Stimulated activated CD4-positive, alpha-beta T cell treated with anti-CD3 and anti-CD28 coated beads, Interleukin-1b, Interleukin-23, amount 100 ng/mL, for 1 hour (primary cell): ENCODE results near the gene TAS2R10.

Experiments used
- DNase-seq, 2 donors: peaks; one replicate each; pipeline ENCODE4 v3.0.0-alpha.2; 2020; ENCODE audit warnings: low read depth in 2 of 2

TAS2R10 gene

GRCh38 chr12:10779103-10779502 lies 47.1 kb downstream of the TAS2R10 start:
- DNase-seq, result no peak
